ENCODE results near the gene PTBP3. TPM values are rescaled to one million over a fixed set of nuclear protein-coding genes. Genes with fewer than 3 reads are reported as not detected.
"Not testable (repeated sequence)": the region's sequence is repeated elsewhere in the genome, so short reads cannot be mapped to it uniquely, and the experiment has no call there.

Gene PTBP3
- polyA plus RNA-seq, 10 donors: 12.4 to 23.3 (median 19.2) TPM

DNA sequence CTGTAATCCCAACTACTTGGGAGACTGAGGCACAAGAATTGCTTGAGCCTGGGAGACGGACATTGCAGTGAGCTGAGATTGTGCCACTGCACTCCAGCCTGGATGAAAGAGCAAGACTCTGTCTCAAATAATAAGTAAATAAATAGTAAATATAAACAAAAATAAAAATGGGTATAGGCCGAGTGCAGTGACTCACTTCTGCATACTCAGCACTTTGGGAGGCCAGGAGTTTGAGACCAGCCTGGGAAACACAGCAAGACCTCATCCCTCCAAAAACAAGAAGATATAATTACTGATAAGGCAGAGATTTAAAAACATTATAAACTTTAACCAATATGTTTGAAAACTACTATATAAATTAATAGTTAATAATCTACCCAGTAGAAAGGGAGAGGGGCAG lies 120.5 kb downstream of the PTBP3 start:
- DNase-seq: no peak

DNA sequence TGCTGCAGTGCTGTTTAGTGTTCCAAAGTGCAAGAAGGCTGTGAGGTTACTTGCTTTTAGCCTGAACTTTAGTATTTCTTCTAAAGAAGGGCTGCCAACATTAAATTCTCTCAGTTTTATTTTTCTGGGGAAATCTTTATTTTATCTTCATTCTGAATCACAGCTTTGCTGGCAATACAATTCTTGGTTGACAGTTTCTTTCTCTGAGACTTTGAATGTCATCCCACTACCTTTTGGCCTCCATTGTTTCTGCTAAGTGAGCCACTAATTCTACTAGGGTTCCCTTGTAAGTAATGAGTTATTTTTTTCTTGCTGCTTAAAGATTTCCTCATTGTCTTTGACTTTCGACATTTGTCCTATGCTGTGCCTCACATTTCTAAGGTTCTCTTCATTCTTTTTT lies 126.0 kb downstream of the PTBP3 start:
- DNase-seq: no peak

- DNase-seq: peak in 1 of 3 donors; percentile 13
Measured at GRCh38 chr9:112203536-112203935, 129.9 kb downstream of the PTBP3 start.

- no peak for DNase-seq
Measured at GRCh38 chr9:112200711-112201110, 132.7 kb downstream of the PTBP3 start.

DNA sequence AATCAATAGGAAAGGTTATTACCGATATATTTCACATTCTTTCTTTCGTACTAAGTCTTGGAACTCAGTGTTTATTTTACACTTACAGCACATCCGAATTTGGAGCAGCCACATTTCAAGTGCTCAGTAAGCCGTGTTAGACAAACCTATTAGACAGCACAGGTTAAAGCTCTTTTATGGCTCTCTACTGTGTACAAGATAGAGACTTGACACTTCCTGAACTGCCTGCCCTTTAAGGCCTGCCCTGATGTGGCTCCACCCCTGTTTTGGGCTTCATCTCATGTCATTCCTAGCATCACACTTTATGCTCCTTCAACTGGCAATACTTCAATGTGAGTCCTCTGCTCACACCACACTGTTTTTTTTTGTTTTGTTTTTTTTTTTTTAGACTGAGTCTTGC lies 134.8 kb downstream of the PTBP3 start:
- DNase-seq: no peak

DNA sequence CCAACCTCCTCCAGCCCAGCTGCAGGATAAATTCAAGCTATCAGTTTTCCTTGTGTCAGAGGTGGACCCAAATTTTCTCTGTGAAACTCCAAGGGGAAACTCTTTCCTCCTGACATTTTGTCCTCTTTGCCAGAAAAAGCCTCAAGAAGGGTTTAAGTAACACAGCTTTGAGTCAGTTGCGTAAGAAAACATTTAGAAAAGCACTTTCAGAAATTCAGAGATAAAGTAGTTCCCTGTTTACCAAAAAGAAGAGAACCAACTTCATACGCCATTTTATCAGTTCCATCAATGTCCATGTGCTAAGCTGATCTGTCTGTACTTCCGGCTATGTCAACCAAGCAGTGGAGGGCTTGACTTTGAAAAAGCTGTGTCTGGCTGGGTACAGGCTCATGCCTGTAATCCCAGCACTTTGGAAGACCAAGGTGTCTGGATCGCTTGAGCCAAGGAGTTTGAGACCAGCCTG lies 138.4 kb downstream of the PTBP3 start:
- peak in 1 of 3 donors; percentile 40 for DNase-seq

GRCh38 chr9:112193572-112194288 lies 139.7 kb downstream of the PTBP3 start:
- no peak for DNase-seq

DNA sequence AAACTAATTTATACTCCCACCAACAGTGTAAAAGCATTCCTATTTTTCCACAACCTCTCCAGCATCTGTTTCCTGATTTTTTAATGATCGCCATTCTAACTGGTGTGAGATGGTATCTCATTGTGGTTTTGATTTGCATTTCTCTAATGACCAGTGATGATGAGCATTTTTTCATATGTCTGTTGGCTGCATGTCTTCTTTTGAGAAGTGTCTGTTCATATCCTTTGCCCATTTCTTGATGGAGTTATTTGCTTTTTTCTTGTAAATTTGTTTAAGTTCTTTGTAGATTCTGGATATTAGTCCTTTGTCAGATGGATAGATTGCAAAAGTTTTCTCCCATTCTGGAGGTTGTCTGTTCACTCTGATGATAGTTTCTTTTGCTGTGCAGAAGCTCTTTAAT lies 143.1 kb downstream of the PTBP3 start:
- DNase-seq: not testable (repeated sequence)

- DNase-seq: no peak
Measured at GRCh38 chr9:112188884-112189283, 144.5 kb downstream of the PTBP3 start.

DNA sequence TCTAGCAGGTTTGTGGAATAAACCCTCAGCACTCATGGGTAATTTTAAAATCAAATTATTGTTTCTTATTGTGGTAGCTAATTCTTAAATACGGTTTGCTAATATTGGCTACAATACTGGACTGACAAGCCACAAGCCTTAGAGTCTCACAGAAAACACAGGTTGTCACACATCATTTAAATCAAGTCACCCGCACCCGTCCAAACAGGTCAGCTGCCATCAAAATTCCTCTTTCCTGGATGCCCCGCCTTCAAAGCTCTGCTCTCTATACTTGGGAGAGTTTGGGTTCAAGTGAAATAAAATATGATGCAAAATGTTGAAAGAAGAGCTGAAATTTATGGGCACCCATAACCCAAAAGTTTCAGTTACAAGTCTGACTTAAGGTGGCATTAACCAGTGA lies 146.0 kb downstream of the PTBP3 start:
- no peak for DNase-seq

DNA sequence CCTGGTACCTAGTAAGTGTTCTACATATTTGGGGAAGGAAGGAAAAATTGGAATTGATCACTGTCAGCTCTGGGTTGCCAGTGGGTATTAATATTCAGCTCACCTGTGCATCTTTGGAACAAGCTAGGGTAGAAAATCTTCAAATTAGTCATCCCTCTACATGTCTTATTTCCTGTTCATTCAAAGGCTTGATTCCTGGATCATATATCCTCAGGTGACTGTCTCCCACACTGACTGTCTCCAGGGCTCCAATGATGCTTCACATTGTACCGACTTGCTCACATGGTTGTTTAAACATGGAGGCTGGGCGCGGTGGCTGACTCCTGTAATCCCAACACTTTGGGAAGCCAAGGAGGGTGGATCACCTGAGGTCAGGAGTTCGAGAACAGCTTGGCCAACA lies 146.7 kb downstream of the PTBP3 start:
- DNase-seq: no peak

GRCh38 chr9:112184946-112185345 lies 148.5 kb downstream of the PTBP3 start:
- DNase-seq: peak in 1 of 3 donors; percentile 33

GRCh38 chr9:112184221-112184620 lies 149.2 kb downstream of the PTBP3 start:
- DNase-seq: no peak

- DNase-seq: no peak
Measured at GRCh38 chr9:112180387-112180881, 153.0 kb downstream of the PTBP3 start.

DNA sequence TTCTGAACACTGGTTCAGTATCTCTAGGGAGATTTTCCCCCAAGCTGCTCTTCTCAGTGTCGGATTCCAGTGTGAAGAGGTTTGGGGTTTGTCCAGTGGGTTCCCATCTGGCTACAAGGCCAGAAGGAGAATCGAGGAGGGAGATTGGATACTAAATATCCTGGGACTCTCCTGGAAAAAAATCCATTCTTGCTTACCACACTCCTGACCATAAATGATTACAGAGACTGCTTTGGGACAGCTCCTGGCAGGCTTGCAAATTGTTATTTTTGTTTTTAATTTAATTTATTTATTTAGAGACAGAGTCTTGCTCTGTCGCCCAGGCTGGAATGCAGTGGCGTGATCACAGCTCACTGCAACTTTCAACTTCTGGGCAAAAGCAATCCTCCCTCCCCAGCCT lies 153.6 kb downstream of the PTBP3 start:
- DNase-seq: no peak

- no peak for DNase-seq
Measured at GRCh38 chr9:112176524-112176923, 156.9 kb downstream of the PTBP3 start.

DNA sequence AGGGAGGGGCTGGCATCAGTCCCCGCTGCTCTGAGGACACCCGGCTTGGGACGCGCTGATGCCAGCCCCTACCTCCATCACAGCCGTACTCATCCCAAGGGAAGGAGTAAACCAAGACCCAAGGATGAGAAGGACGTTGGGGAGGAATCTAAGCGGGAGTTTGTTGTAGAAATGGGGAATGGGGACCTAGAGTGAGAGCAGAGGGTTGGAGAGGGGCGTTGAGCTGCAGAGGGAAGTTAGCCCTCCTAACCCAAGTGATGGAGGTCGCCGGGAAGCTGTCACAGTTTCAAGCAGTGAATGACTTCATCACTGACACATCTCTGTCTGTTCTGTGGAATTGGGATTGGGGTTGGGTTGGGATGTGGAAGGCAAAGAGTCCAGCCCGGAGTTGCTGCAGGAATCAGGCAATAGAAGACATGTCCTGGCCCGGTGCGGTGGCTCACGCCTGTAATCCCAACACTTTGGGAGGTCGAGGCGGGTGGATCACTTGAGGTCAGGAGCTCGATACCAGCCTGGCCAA lies 157.6 kb downstream of the PTBP3 start:
- DNase-seq: no peak

- DNase-seq: peak in 2 of 3 donors; percentile 35 to 76
Measured at GRCh38 chr9:112174965-112175795, 158.2 kb downstream of the PTBP3 start, which contains the start of gene SUSD1. Gene SUSD1, minus strand, starts transcription at chr9:112175297. Its CDS starts 62 bp downstream, at chr9:112175235.

GRCh38 chr9:112174222-112174964 lies 159.0 kb downstream of the PTBP3 start:
- DNase-seq: peak; percentile 32 to 64 (median 51)

- no peak for DNase-seq
Measured at GRCh38 chr9:112173489-112174221, 159.8 kb downstream of the PTBP3 start.

DNA sequence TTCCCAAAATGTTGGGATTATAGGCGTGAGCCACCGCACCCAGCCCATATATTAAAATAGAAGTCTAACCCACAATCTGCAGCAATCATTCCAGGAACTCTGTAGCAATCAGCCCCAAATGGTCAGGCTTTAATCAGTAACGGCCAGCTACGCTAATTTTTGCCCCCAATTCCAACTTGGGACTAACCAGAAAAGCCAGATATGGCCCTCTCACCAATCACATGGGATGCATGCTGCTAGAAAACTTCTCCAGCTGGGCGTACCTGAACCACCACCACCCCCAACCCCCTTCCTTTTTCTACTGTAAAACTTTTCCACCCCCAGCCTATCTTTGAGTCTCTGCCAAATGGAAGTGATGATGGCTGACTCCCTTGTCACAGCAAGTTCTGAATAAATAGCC lies 162.5 kb downstream of the PTBP3 start:
- no peak for DNase-seq

Data from muscle of back (tissue), 11 donors.